T1000 (cell line): ENCODE results near the gene STPG3.
A peak's percentile ranks its signal among the peaks of the same experiment; 100 is the strongest.

ENCODE experiments used
- DNase-seq: peaks from one replicate; lab custom pipeline; 2025; ENCODE audit warnings: mixed read lengths; lab: John Stamatoyannopoulos, UW

Gene STPG3

DNA sequence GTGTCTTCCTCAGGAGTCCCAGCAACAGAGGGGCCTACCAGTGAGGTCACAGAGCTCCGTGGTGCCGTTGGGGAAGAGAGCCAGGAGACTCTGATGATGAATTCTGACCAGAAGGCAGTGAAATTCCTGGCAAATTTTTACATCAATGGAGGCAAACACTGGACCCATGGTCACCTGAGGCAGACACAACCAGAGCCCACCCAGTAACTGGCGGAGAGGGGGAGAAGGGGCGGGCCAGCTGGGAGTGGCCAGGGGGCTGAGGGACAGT, at the start of gene STPG3:
TSS of gene STPG3 (plus strand) at position 93 of the 268 bp plus-strand sequence. CDS start at position 94, 1 bp downstream.
- no peak for DNase-seq

DNA sequence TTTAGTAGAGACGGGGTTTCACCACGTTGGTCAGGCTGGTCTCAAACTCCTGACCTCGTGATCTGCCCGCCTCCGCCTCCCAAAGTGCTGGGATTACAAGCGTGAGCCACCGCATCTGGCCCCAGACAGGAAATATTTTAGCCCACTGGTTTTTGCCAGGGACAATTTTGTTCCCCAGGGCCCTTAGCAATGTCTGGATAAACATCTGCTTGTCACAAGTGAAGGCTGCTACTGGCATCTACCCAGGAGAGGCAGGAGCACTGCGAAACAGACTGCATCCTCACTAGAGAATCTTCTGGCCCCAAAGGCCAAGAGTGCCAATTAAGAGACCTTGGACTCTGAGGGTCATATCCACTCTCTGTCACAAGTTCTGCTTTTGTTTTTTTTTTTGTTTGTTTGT, 48.1 kb upstream of the STPG3 start:
- no peak for DNase-seq

DNA sequence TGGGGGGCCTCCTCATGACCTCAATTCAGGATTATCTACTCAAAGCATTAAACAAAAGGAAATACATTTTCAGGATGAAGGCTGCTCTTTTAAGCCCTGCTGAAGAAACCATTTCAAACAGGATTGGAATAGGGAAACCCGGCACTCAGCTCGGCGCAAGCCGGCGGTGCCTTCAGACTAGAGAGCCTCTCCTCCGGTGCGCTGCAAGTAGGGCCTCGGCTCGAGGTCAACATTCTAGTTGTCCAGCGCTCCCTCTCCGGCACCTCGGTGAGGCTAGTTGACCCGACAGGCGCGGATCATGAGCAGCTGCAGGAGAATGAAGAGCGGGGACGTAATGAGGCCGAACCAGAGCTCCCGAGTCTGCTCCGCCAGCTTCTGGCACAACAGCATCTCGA, 46.4 kb upstream of the STPG3 start:
- no peak for DNase-seq

DNA sequence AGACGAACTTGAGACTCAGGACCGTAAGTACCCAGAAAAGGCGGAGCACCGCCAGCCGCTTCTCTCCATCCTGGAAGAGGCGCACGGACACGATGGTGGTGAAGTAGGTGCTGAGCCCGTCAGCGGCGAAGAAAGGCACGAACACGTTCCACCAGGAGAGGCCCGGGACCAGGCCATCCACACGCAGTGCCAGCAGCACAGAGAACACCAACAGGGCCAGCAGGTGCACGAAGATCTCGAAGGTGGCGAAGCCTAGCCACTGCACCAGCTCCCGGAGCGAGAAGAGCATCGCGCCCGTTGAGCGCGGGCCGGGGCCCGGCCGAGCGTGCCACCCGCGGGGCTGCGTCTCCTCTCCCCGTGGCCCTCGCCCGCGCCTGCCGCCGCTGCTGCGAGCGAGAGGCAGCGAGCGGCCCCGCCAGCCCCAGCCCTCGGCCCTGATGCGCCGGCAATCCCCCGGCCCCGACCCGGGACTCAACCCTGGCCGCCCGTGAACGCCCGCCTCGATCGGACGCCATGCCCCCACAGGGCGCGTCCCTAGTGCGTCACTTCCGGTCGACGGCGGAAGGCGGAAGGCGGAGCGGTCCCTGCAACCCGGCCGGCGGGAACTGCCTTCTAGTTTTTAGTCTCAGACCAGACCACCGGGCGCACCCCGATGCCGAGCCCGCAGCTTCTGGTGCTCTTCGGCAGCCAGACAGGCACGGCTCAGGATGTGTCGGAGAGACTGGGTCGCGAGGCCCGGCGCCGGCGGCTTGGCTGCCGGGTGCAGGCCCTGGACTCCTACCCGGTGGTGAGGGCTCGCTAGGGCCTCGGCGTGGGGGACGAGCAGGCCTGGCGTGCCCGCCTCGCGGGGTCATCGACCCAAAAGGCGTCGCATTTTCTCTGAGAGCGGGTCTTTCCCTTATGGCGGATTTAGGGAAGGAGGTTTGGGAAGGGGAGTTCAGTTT, 45.7 kb upstream of the STPG3 start, which contains the start of the genes NDOR1 and TMEM203:
TSS of gene NDOR1 (plus strand) at position 575 of the 944 bp plus-strand sequence. CDS start at position 653, 78 bp downstream.
TSS of gene TMEM203 (minus strand) at position 523 of the 944 bp plus-strand sequence. CDS start at position 289, 234 bp downstream.
- peak; percentile 58 for DNase-seq

DNA sequence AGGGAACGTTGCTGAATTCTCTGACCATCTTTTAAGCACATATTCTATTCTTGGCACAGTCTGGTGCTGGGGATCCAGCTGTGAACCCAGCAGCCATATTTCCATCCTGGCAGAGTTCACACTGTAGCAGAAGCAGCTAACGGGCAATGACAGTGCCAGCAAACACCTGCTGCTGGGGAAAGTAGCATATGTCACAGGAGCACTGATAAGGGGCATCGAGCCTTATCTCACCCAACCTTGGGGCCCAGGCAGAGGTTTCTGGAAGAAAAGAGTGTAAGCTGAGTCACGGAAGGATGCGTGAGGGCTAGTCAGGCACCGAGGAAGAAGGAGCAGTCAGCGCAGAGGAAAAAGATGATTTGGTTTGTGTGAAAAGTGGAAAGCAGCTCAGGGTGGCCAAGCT, 44.5 kb upstream of the STPG3 start:
- no peak for DNase-seq

DNA sequence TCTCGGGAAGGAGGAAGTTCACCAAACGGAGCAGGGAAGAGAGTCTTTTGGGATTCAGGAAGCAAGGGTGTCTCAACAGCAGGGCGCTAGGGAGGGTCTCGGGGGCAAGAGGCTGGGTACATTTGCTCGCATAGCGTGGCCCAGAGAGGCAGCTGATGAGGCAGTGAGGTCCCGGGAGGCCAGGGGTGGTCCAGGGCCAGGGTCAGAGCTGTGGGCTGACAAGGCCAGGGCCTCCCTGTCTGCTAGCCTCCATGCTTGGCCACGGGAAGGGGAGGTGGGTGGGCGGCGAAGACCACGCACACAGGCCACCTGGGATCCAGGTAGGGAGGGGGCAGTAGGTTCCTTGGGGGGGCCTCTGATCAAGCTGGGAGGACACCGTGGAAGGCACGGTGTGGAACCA, 39.6 kb upstream of the STPG3 start:
- no peak for DNase-seq

DNA sequence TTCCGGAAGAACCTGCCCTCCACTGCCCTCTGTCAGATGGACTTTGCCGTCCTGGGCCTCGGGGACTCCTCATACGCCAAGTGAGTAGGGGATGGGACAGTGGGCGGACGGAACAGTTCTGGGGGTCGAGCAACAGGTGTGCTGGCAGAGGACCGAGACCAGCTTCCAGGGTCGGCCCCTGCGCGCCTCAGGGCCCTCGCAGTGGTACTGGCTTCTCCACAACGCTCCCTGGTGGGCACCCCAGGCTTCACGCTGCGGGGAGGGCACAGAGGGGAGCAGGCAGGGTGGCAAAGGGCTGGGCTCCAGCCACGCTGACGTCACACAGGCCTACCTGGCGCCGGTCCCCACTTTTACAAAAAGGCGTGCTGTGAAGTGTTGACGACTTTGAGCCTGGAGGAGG, 38.6 kb upstream of the STPG3 start:
- no peak for DNase-seq

DNA sequence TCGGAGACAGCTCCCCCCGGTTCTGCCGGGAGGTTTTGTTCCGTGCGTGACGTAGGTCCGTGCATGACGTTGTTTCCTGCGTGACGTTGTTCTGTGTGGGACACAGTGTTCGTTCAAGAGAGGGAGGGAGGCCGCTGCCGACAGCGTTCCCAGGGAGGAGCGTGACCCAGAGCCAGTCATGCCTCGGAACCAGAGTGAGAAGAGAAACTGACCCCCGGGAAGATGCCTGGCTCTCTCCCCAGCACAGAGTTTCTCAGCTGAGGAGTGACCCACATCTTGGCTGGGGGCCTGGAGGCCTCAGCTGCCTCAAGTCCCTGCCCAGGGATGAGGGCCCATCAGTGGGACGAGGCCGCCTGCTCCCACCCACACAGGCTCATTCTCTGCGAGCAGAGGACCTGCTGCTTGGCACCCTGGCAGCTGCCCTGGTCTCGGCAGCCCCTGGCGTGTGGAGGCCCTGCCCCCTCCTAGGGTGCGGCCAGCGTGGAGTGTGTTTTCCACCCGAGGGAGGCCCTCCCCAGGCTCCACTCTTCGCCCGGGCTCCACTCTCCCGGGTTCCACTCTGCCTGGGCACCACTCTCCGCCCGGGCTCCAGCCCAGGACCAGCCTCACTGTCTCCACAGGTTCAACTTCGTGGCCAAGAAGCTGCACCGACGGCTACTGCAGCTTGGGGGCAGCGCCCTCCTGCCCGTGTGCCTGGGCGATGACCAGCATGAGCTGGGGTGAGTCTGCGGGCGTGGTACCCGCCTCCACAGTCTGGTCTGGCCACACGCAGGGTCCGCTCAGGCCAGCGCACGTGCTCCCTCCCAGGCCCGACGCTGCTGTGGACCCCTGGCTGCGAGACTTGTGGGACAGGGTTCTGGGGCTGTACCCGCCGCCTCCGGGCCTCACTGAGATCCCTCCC, 37.7 kb upstream of the STPG3 start:
- no peak for DNase-seq

DNA sequence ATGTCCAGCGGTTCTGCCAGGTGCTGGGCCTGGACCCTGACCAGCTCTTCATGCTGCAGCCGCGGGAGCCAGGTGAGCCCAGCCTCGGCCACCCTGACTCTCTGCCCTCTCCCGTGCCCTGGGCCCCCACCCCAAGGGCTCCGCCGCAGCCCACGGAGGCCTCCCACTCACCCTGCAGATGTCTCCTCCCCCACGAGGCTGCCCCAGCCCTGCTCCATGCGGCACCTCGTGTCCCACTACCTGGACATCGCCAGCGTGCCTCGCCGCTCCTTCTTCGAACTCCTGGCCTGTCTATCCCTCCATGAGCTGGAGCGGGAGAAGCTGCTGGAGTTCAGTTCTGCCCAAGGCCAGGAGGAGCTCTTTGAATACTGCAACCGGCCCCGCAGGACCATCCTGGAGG, 36.5 kb upstream of the STPG3 start:
- DNase-seq = no peak

DNA sequence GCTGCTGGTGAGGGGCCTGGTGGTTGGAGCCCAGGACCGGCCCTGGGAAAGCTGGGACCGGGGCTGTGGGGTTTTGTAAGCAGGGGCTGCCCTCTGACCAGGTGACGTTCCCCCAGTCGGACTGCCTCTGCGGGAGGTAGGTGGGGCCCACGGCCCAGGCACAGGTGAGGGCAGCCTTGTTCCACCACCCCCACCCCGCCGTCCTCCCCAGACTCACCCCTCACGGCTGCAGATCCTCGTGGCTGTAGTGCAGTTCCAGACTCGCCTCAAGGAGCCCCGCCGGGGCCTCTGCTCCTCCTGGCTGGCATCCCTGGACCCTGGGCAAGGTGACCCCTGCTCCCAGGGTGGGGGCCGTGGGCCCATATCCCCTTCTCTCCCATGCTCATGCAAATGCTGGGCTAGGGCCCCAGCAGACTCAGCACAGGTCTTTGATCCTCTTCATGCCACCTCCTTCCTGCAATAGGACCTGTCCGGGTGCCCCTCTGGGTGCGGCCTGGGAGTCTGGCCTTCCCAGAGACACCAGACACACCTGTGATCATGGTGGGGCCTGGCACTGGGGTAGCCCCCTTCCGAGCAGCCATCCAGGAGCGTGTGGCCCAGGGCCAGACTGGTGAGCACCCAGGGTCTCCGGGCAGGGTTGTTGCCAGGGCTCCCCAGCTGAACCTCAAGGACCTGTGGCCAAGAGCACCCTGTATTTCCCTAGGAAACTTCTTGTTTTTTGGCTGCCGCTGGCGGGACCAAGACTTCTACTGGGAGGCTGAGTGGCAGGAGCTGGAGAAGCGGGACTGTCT, 35.7 kb upstream of the STPG3 start:
- DNase-seq = no peak

DNA sequence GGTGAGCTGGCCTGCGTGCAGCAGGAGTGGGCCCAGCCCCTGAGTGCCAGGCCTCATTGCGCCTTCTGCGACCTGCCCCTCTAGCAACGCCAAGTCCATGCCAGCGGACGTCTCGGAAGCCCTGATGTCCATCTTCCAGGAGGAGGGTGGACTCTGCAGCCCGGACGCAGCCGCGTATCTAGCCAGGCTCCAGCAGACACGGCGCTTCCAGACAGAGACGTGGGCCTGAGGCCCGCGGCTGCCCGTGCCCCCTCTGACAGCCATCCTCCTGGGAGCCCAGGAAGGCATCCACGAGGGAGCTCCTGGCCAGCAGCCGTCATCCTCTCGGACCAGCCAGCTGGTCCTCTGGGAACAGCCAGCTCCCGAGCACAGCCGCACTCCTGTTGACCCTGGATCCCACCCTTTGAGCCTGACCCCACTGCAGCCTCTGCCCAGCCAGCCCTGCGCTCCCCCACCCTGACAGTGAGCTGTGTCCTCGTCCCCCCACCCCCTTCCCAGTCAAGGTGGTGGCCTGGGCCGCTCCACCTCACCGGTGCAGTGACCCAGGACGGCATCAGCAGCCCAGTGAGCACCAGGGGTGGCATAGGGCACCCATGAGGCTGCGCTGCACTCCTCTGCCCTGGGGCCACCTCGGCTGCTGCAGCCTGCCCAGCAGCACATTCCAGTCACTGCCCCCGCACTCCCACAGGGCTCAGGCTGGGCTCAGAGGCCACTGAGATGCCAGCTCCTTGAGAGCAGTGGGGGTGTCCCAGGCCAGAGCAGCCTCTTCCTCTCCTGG, 34.7 kb upstream of the STPG3 start:
- no peak for DNase-seq

DNA sequence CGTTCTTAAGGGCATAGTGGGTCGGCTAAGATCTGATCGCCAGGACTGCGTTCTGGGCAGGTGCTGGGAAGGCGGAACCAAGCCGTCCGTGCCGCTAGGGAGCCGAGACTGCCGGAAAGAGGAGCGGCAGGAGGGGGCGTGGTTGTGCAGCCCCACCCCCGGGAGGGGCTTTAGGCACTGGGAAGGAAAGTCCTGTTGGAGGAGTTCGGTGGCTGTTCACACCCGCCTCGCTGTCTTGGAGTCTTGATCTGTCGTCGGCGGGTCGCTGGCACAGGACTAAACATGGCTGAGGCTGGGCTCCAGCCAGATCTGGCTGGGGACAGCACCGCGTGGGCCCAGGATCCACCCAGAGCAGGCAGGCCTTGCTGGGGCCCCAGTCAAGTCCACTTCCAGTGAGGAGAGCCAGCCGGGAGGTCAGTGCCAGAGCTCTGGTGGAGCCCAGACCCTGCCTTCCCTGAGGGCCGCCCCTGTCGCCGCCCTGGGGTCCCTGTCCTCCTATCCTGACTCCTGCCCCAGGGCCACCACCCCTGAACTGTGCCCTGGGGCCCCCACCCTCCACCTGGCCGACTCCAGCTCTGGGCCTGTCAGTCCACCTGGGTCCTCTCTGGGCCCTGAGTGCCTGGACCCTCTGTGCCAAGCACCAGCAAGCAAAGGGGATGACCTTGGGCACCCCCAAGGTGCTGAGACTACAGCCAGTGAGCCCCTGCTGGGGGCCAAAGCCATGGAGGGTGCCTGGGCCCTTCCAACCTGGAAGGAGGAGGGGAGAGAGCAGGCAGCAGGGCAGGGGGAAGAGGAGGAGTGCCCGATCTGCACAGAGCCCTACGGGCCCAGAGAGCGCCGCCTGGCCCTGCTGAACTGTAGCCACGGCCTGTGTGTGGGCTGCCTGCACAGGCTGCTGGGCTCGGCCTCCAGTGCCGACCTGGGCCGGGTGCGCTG, 33.5 kb upstream of the STPG3 start:
- DNase-seq = no peak

DNA sequence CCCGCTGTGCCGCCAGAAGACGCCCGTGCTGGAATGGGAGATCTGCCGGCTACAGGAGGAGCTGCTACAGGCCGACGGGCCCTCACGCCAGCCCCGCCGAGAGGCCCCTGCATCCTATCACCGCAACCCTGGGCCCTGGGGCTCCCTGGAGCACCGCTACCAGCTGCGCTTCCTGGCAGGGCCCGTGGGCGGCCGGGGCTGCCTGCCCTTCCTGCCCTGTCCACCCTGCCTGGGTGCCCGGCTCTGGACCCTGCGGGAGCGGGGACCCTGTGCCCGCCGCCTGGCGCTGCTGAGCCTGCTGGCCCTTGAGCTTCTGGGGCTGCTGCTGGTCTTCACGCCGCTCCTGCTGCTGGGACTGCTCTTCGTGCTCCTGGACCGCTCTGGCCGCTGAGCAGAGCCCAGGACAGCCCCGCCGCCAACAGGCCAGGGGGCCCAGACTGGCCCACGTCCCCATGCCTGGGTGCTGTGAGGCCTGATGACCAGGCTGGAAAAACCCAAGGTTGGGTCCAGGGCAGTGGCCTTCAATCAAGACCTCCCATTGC, 32.8 kb upstream of the STPG3 start:
- DNase-seq = no peak

DNA sequence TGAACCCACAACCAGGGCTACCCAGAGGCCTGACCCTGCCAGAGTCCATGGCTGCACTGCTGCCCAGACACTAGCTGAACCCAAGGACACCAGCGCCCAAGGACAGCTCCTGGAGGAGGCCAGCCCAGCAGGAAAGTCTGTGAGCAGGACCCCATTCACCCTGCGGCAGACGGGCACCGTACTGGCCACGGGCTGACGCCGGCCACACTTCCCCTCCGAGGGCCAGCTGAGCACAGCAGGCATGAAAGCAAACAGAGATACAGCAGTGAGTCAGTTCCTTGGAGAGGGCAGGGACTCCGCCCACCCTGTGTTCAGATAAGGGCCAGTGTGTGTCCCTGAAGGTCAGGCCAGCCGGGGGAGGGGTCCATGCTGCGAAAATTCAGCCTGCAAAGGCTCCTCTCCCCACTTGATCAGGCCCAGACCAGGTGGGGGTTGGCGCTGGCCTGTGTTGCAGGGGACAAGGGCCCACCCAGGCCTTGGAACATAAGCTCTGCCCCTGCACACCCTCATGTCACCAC, 32.3 kb upstream of the STPG3 start:
- no peak for DNase-seq

DNA sequence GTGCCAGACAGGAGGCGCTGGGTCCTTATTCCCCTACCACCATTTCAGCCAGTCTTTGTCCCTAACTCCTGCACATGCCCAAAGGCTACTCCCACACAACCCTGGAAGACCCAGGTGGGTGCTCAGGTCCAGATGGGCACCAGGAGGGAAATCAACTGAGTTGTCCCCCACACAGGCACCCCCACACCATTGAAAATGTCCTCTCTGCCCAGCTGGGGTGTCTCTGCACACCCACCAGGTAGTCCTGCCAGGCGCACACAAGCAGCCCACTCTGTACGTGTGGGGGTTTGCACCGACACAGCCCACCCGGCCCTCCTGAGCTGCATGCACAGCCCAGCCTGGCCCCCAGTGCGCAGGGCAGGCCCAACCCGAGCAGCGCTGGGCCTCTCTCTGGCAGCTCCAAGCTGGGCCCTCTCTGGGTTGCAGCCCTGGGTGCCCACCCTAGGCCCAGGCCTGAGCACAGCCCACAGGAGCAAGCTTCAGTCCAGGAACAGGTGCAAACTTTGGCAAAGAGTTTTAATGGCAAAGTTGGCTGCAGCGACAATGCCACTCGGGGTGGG, 31.2 kb upstream of the STPG3 start:
- DNase-seq = no peak

DNA sequence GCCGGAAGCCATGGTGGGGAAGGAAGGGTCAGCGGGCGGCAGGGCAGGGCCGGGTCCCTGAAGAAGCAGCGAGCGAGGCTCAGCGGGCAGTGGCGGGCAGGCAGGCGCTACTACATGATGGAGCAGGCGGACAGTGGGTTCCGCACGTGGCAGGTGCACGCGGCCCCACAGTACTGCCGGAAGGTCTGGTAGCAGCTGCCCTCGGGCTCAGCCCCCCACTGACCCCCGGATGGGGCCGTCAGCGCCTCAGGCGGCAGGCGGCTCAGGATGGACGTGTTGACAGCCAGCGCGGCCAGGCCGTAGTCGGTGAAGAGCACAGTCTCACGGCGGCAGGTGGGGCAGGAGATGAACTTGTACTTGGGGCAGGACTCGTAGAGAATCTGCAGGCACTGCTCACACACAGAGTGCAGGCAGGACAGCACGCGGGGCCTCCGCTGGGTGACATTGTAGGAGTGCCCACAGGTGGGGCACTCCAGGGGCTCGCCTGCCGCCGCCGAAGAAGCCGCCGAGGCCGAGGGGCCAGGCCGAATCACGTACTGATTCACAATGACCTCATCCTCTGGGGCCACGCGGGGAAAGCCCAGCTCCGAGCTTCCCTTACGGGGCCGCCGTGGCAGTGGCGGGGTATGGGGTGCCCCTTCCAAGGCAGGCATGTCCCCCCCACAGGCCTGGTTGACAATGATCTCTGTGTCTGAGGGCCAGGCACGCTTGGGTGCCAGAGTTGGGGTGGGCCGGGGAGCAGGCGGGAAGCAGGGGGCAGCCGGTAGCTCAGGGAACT, 30.6 kb upstream of the STPG3 start:
- no peak for DNase-seq

DNA sequence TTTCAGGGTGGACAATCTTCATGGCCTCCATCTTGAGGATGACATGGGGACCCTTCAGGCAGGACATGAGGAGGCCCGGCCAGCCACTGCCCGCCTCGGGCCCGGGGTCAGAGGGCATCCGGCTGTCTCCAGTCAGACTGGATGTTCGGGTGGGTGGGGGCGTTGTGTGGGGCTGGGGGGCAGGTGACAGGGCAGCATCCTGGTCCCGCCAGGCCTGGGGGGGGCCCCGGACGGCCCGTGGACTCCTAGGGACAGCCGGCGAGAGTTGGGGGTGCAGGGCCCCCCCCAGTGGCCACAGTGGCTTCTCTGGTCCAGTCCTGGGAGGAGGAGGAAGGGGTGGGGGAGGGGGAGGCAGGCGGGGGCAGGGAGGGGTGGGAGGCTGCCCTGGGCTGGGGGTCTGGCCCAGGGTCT, 30.0 kb upstream of the STPG3 start:
- DNase-seq = no peak

DNA sequence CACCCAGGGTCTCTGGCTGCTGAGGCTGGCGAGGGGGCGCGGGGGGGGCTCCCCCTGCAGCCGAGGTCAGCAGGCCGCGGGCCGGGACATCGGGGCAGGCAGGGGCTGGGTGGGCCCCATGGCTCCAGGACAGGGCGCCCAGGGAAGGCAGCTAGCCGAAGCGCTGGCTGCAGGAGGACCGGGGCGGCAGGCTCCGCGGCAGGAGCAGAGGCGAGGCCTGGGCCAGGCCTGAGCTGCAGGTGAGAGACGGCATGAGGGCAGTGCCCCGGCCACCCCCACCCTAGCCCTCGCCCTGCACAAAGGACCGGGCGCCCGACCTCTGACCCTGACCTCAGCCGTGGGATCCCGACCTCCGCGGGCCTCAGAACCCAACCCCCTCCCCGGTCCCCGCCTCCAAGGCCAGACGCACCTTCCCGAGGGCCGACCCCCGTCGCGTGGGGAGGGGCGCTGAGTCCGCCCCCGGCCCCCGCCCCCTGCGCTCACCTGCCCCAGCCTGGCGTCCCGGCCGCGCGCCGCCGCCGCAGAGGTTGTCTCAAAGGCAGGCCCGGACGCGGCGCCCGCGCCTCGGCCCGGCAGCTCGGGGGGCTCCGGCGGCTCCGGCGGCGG, 29.5 kb upstream of the STPG3 start:
- DNase-seq = no peak
